Liver (tissue), 9 donors: ENCODE measurements around the gene THOP1. TPM values are rescaled to one million over a fixed set of nuclear protein-coding genes. Genes with fewer than 3 reads are reported as not detected.
A peak's percentile ranks its signal among the peaks of the same experiment; 100 is the strongest.

ENCODE experiments used
- DNase-seq: peaks from one replicate; pipeline ENCODE4 v3.0.0-alpha.2; 2017; ENCODE audit warnings: low spot score
- H3K27ac ChIP-seq, 2 donors: one replicate each; pipeline ENCODE4 v1.7.0; 2013; ENCODE audit warnings: inconsistent platforms in 2 of 2, low read length in 2 of 2, control low read depth in 1 of 2, low read depth in 1 of 2, mild to moderate bottlenecking in 1 of 2
- H3K27me3 ChIP-seq, 4 donors: one replicate each; pipeline versions ENCODE4 v1.6.1 to v1.7.0; 2013; ENCODE audit warnings: low read length in 3 of 4, inconsistent platforms in 1 of 4, mild to moderate bottlenecking in 1 of 4, moderate library complexity in 1 of 4; ENCODE audit not compliant: control insufficient read depth in 4 of 4, insufficient read depth in 4 of 4
- H3K36me3 ChIP-seq, 4 donors: one replicate each; pipeline versions ENCODE4 v1.6.1 to v1.7.0; 2013; ENCODE audit warnings: low read length in 3 of 4, mild to moderate bottlenecking in 3 of 4, low read depth in 1 of 4, moderate library complexity in 1 of 4; ENCODE audit not compliant: control insufficient read depth in 4 of 4, insufficient read depth in 3 of 4
- H3K4me1 ChIP-seq, 4 donors: one replicate each; pipeline versions ENCODE4 v1.6.1 to v1.7.0; 2013; ENCODE audit warnings: low read length in 3 of 4, mild to moderate bottlenecking in 3 of 4, moderate library complexity in 1 of 4; ENCODE audit not compliant: control insufficient read depth in 4 of 4, insufficient read depth in 4 of 4
- H3K4me3 ChIP-seq, 3 donors: one replicate each; pipeline versions ENCODE4 v1.6.1 to v1.7.0; 2013; ENCODE audit warnings: low read length in 3 of 3, control low read depth in 1 of 3, low read depth in 1 of 3, mild to moderate bottlenecking in 1 of 3
- H3K9ac ChIP-seq, 2 donors: one replicate each; pipeline ENCODE4 v1.7.0; 2013; ENCODE audit warnings: low read length in 2 of 2, mild to moderate bottlenecking in 2 of 2, moderate library complexity in 2 of 2, control low read depth in 1 of 2, low read depth in 1 of 2
- H3K9me3 ChIP-seq, 4 donors: one replicate each; pipeline versions ENCODE4 v1.6.1 to v1.7.0; 2013; ENCODE audit warnings: low read length in 3 of 4; ENCODE audit not compliant: control insufficient read depth in 4 of 4
- EGR1 ChIP-seq, 2 donors: IDR thresholded peaks; 2 replicates each; pipeline ENCODE4 v1.6.1; 2016 to 2018; ENCODE audit warnings: antibody characterized with exemption in 2 of 2, low read depth in 2 of 2
- FOXA1 ChIP-seq: IDR thresholded peaks from 2 replicates; pipeline ENCODE4 v1.6.1; 2016; ENCODE audit warnings: antibody characterized with exemption
- FOXA2 ChIP-seq: IDR thresholded peaks from 2 replicates; pipeline ENCODE4 v1.6.1; 2016; ENCODE audit warnings: antibody characterized with exemption
- GABPA ChIP-seq, 2 donors: IDR thresholded peaks in 1 of 2; conservative IDR thresholded peaks in 1 of 2; 2 replicates each; pipeline ENCODE4 v1.6.1; 2016; ENCODE audit warnings: antibody characterized with exemption in 2 of 2, mild to moderate bottlenecking in 1 of 2, moderate library complexity in 1 of 2
- HNF4A ChIP-seq, 2 donors: conservative IDR thresholded peaks; 2 replicates each; pipeline ENCODE4 v1.6.1; 2016; ENCODE audit warnings: antibody characterized with exemption in 2 of 2, mild to moderate bottlenecking in 2 of 2
- HNF4G ChIP-seq: IDR thresholded peaks from 2 replicates; pipeline ENCODE4 v1.6.1; 2016; ENCODE audit warnings: antibody characterized with exemption
- JUND ChIP-seq, 2 donors: IDR thresholded peaks; 2 replicates each; pipeline ENCODE4 v1.6.1; 2016; ENCODE audit warnings: antibody characterized with exemption in 2 of 2
- NR2F2 ChIP-seq: IDR thresholded peaks from 2 replicates; pipeline ENCODE4 v1.6.1; 2016; ENCODE audit warnings: antibody characterized with exemption
- RAD21 ChIP-seq, 2 donors: IDR thresholded peaks; 2 replicates each; pipeline ENCODE4 v1.6.1; 2016; ENCODE audit warnings: antibody characterized with exemption in 2 of 2, mild to moderate bottlenecking in 2 of 2
- RXRA ChIP-seq, 2 donors: IDR thresholded peaks; 2 replicates each; pipeline ENCODE4 v1.6.1; 2017 to 2018; ENCODE audit warnings: antibody characterized with exemption in 2 of 2, mild to moderate bottlenecking in 1 of 2
- SP1 ChIP-seq: IDR thresholded peaks from 2 replicates; pipeline ENCODE4 v1.6.1; 2018; ENCODE audit warnings: antibody characterized with exemption, mild to moderate bottlenecking
- TAF1 ChIP-seq: conservative IDR thresholded peaks from 2 replicates; pipeline ENCODE4 v1.6.1; 2016; ENCODE audit warnings: antibody characterized with exemption, mild to moderate bottlenecking
- YY1 ChIP-seq: IDR thresholded peaks from 2 replicates; pipeline ENCODE4 v1.6.1; 2016; ENCODE audit warnings: antibody characterized with exemption, mild to moderate bottlenecking
- WGBS: extraction: QIAGEN DNeasy Blood & Tissue Kit; methylation state at CpG from one replicate; pipeline ENCODE4 v1.1.7; 2013; 5-methylcytosine and 5-hydroxymethylcytosine counted together
- polyA plus RNA-seq, 2 donors: library from polyadenylated mRNA; stranded (reverse) in 1 of 2; unstranded in 1 of 2; fragments of 200-250 nt in 1 of 2; fragments of >200 nt in 1 of 2; fragmentation: Nextera tagmentation in 1 of 2; extraction: Ambion mirVana in 1 of 2; gene quantifications; one replicate each; pipeline versions ENCODE4 v1.2.1 to v1.2.3, GENCODE V29; 2013 to 2015
- total RNA-seq, 2 donors: library from RNA; depleted of rRNA; stranded (reverse); fragments of >200 nt; gene quantifications; one replicate each; pipeline ENCODE4 v1.2.3, GENCODE V29; 2014
- TF ChIP-seq, protein P1 (sequence below): IDR thresholded peaks from 2 replicates; pipeline ENCODE4 v1.6.1; 2016; ENCODE audit warnings: antibody characterized with exemption, mild to moderate bottlenecking
- TF ChIP-seq, protein P2 (sequence below): IDR thresholded peaks from 2 replicates; pipeline ENCODE4 v1.6.1; 2016; ENCODE audit warnings: antibody characterized with exemption
- TF ChIP-seq, protein P3 (sequence below): fragments of 150-350 bp; IDR thresholded peaks from 2 replicates; pipeline ENCODE4 v1.5.1; 2017; ENCODE audit warnings: improper control_type of control experiment, low read depth, low read length; ENCODE audit not compliant: missing input control
- TF ChIP-seq, protein P4 (sequence below): IDR thresholded peaks from 2 replicates; pipeline ENCODE4 v1.6.1; 2016; ENCODE audit warnings: antibody characterized with exemption
- TF ChIP-seq, protein P5 (sequence below): IDR thresholded peaks from 2 replicates; pipeline ENCODE4 v1.6.1; 2016; ENCODE audit warnings: antibody characterized with exemption
- donor health status: healthy.
- donor health status: healthy.
- donor health status: healthy.
- donor health status: healthy.
- donor health status: healthy.

THOP1 gene
- total and polyA plus RNA-seq, 4 donors = 39.1 to 56.2 (median 44.7) TPM

DNA sequence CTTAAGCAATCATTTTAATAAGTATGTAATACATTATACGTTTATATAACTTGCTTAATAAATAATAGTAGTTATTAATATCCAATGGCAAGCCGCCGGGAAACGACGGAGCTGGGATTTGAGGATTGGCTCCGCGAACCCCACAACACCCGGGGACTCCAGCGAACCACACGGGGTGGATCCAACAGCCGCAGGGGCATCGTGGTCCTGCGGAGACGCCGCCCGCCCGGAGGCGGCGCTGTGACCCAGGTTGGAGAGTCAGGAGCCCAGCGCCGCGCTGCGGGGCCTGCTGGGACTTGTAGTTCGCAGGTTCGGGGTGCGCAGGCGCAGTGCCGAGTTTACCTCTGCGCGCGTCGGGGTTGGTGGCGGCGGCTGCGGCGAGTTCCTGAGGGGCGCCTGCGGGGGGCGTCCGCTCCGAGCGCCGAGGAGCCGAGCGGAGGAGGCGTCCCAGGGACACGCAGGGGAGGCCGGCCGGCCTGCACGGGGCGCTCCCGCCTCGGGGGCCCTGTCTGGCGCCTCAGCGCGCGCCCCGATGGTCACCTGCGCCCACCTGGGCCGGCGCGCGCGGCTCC is 34.3 kb downstream of the THOP1 start, which contains the start of gene ZNF554:
TSS of gene ZNF554 (plus strand) at position 329 of the 572 bp plus-strand sequence. CDS start at position 533, 204 bp downstream.
- Histone ChIP-seq H3K4me3 (peak within 1 kb of the TSS; percentile 57 to 95 (median 91)), H3K36me3 (peaks cover 0 to 17% (median 2%) of the 10 kb centered on the region in 4 donors), H3K27me3 (no peaks in the 10 kb centered on the region), H3K9ac (peak within 1 kb of the TSS in 1 of 2 donors; percentile 84), H3K27ac (no peak within 1 kb of the TSS), H3K4me1 (peaks cover 0 to 12% (median 4%) of the 10 kb centered on the region in 4 donors), H3K9me3 (peaks cover 0 to 7% (median 0%) of the 10 kb centered on the region in 4 donors)
- WGBS = under 1% methylated on average over 64 of the region's 64 CpGs
- TF ChIP-seq NR2F2 = no peak
- TF ChIP-seq HNF4G = no peak
- TF ChIP-seq RXRA (IDR thresholded peaks at IDR 0.05) = peak; percentile 30 to 67
- TF ChIP-seq EGR1 (IDR thresholded peaks at IDR 0.05; ENCODE audit: low read depth in 2 of 2) = peak in 1 of 2 donors; percentile 33
- no peak for TF ChIP-seq FOXA2
- peak; percentile 63 to 78 for TF ChIP-seq RAD21 (IDR thresholded peaks at IDR 0.05)
- peak in 1 of 2 donors; percentile 64 for TF ChIP-seq GABPA (IDR thresholded peaks at IDR 0.05 in 1 of 2, conservative IDR thresholded peaks at IDR 0.05 in 1 of 2)
- TF ChIP-seq SP1 = peak; percentile 49
- peak; percentile 54 for TF ChIP-seq YY1
- TF ChIP-seq FOXA1 = no peak
- TF ChIP-seq, protein P1, sequence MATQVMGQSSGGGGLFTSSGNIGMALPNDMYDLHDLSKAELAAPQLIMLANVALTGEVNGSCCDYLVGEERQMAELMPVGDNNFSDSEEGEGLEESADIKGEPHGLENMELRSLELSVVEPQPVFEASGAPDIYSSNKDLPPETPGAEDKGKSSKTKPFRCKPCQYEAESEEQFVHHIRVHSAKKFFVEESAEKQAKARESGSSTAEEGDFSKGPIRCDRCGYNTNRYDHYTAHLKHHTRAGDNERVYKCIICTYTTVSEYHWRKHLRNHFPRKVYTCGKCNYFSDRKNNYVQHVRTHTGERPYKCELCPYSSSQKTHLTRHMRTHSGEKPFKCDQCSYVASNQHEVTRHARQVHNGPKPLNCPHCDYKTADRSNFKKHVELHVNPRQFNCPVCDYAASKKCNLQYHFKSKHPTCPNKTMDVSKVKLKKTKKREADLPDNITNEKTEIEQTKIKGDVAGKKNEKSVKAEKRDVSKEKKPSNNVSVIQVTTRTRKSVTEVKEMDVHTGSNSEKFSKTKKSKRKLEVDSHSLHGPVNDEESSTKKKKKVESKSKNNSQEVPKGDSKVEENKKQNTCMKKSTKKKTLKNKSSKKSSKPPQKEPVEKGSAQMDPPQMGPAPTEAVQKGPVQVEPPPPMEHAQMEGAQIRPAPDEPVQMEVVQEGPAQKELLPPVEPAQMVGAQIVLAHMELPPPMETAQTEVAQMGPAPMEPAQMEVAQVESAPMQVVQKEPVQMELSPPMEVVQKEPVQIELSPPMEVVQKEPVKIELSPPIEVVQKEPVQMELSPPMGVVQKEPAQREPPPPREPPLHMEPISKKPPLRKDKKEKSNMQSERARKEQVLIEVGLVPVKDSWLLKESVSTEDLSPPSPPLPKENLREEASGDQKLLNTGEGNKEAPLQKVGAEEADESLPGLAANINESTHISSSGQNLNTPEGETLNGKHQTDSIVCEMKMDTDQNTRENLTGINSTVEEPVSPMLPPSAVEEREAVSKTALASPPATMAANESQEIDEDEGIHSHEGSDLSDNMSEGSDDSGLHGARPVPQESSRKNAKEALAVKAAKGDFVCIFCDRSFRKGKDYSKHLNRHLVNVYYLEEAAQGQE = no peak
- TF ChIP-seq HNF4A (conservative IDR thresholded peaks at IDR 0.05) = no peak
- TF ChIP-seq, protein P2, sequence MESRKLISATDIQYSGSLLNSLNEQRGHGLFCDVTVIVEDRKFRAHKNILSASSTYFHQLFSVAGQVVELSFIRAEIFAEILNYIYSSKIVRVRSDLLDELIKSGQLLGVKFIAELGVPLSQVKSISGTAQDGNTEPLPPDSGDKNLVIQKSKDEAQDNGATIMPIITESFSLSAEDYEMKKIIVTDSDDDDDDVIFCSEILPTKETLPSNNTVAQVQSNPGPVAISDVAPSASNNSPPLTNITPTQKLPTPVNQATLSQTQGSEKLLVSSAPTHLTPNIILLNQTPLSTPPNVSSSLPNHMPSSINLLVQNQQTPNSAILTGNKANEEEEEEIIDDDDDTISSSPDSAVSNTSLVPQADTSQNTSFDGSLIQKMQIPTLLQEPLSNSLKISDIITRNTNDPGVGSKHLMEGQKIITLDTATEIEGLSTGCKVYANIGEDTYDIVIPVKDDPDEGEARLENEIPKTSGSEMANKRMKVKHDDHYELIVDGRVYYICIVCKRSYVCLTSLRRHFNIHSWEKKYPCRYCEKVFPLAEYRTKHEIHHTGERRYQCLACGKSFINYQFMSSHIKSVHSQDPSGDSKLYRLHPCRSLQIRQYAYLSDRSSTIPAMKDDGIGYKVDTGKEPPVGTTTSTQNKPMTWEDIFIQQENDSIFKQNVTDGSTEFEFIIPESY = no peak
- TF ChIP-seq, protein P3, sequence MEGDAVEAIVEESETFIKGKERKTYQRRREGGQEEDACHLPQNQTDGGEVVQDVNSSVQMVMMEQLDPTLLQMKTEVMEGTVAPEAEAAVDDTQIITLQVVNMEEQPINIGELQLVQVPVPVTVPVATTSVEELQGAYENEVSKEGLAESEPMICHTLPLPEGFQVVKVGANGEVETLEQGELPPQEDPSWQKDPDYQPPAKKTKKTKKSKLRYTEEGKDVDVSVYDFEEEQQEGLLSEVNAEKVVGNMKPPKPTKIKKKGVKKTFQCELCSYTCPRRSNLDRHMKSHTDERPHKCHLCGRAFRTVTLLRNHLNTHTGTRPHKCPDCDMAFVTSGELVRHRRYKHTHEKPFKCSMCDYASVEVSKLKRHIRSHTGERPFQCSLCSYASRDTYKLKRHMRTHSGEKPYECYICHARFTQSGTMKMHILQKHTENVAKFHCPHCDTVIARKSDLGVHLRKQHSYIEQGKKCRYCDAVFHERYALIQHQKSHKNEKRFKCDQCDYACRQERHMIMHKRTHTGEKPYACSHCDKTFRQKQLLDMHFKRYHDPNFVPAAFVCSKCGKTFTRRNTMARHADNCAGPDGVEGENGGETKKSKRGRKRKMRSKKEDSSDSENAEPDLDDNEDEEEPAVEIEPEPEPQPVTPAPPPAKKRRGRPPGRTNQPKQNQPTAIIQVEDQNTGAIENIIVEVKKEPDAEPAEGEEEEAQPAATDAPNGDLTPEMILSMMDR = peak; percentile 94
- peak; percentile 98 for DNase-seq

DNA sequence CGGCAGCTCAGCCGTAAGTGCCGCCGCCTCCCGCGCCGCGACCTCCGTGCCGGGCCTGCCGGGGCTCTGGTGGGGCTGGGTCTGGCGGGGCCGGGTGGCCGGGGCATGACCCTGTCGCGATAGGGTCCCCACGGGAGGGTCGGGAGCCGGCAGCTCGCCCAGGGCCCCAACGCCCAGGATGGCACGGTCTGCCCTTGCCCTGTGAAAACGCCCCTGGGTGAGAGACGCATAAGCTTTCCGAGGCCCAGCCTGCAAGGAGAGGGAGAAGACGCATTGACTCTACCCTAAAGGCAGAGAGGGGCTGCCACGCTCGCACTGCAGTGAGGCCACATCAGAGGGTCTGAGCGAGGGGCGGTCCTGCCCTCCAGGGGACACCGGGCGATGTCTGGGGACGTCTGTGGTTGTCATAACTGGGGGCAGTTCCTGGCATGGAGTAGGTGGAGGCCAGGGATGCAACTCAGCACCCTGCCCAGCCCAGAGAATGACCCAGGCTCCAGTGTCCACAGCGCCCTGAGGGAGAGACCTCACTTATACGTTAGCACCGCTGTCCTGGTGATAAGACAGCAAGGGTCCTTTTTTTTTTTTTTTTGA is 34.9 kb downstream of the THOP1 start:
- peak overlapping the region in 1 of 2 donors; percentile 84 for H3K9ac ChIP-seq
- no peaks in the 10 kb centered on the region for H3K27me3 ChIP-seq
- H3K27ac ChIP-seq = no peak overlapping the region
- DNase-seq = no peak
- H3K9me3 ChIP-seq = peaks cover 0 to 7% (median 0%) of the 10 kb centered on the region in 4 donors
- peaks cover 0 to 18% (median 2%) of the 10 kb centered on the region in 4 donors for H3K36me3 ChIP-seq
- TF ChIP-seq GABPA (IDR thresholded peaks at IDR 0.05 in 1 of 2, conservative IDR thresholded peaks at IDR 0.05 in 1 of 2) (no peak), RAD21 (IDR thresholded peaks at IDR 0.05) (no peak), RXRA (IDR thresholded peaks at IDR 0.05) (no peak), TAF1 (no peak), SP1 (no peak), FOXA1 (no peak), YY1 (no peak), NR2F2 (no peak), JUND (IDR thresholded peaks at IDR 0.05) (no peak)
- TF ChIP-seq, protein P4, sequence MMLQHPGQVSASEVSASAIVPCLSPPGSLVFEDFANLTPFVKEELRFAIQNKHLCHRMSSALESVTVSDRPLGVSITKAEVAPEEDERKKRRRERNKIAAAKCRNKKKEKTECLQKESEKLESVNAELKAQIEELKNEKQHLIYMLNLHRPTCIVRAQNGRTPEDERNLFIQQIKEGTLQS = no peak
- TF ChIP-seq, protein P5, sequence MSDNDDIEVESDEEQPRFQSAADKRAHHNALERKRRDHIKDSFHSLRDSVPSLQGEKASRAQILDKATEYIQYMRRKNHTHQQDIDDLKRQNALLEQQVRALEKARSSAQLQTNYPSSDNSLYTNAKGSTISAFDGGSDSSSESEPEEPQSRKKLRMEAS = no peak
- peaks cover 0 to 12% (median 4%) of the 10 kb centered on the region in 4 donors for H3K4me1 ChIP-seq
- 2% methylated on average over 36 of the region's 36 CpGs for WGBS
- peak overlapping the region; percentile 57 to 95 (median 91) for H3K4me3 ChIP-seq
